DOHH2 (cell line): ENCODE measurements around the gene LDLRAD4.

Experiments
- EZH2phosphoT487 ChIP-seq: fragments of 200-600 bp; sonication (generic); IDR thresholded peaks from 2 replicates; pipeline ENCODE4 v1.6.1; 2017; ENCODE audit warnings: borderline replicate concordance, mild to moderate bottlenecking, antibody characterized with exemption, low read length, moderate library complexity, mixed read lengths
- TF ChIP-seq, protein P1 (sequence below): fragments of 200-600 bp; sonication (generic); IDR thresholded peaks from one replicate; pipeline ENCODE4 v1.5.1; 2014; ENCODE audit warnings: antibody characterized with exemption, mild to moderate bottlenecking, low read depth, low read length; ENCODE audit not compliant: poor library complexity, severe bottlenecking

DNA sequence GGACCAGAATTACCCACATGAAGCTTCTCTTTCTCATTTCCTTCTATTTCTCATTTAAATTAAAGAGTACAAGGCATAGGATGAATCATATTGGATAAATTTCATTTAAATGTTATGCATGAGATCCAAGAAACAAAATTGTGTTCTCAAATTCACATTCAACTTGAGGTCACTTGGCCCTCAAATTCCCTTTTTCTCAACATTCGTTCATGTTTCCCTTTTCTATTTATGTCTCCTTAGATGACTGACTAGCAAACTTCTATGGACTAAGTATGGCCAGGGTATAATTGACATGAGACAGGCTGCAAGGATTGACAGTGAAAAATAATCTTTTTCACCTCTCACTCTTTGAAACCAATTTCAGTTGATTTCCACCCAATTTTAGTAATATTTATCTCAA, 4.0 kb upstream of the LDLRAD4 start:
- TF ChIP-seq, protein P1, sequence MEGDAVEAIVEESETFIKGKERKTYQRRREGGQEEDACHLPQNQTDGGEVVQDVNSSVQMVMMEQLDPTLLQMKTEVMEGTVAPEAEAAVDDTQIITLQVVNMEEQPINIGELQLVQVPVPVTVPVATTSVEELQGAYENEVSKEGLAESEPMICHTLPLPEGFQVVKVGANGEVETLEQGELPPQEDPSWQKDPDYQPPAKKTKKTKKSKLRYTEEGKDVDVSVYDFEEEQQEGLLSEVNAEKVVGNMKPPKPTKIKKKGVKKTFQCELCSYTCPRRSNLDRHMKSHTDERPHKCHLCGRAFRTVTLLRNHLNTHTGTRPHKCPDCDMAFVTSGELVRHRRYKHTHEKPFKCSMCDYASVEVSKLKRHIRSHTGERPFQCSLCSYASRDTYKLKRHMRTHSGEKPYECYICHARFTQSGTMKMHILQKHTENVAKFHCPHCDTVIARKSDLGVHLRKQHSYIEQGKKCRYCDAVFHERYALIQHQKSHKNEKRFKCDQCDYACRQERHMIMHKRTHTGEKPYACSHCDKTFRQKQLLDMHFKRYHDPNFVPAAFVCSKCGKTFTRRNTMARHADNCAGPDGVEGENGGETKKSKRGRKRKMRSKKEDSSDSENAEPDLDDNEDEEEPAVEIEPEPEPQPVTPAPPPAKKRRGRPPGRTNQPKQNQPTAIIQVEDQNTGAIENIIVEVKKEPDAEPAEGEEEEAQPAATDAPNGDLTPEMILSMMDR: no peak
- no peak for TF ChIP-seq EZH2phosphoT487
